Retinal pigment epithelial cell (primary cell): ENCODE measurements around the gene APCDD1.

Experiments
- DNase-seq: peaks from one replicate; pipeline ENCODE4 v3.0.0-alpha.2; 2010; ENCODE audit warnings: low read depth
- H3K4me3 ChIP-seq: 2 replicates; pipeline ENCODE4 v1.5.1; 2011; ENCODE audit warnings: mild to moderate bottlenecking, low read length, control low read depth, moderate library complexity
- TF ChIP-seq, protein P1 (sequence below): conservative IDR thresholded peaks from 2 replicates; pipeline ENCODE4 v1.5.1; 2011; ENCODE audit warnings: low read depth, low read length, control low read depth, inconsistent platforms

Gene APCDD1

DNA sequence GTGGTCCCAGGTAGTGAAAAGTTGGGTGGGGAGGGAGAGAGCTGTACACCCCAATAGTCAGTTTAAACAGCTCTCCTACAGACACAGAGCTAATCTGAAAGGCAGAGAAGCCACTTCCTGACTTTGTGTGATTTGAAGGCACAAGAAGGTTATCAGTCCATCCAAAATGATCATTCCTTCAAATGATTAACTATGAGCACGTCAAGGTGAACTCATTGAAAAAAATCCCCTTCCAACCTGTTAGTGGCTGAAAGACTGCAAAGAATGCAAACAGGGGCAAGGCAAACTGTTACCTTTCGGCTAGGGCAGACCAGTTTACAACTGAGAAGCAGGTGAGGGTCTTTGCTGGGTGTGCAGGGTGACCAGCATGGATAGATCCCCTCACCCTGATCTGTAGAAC lies 22.8 kb upstream of the APCDD1 start:
- TF ChIP-seq, protein P1, sequence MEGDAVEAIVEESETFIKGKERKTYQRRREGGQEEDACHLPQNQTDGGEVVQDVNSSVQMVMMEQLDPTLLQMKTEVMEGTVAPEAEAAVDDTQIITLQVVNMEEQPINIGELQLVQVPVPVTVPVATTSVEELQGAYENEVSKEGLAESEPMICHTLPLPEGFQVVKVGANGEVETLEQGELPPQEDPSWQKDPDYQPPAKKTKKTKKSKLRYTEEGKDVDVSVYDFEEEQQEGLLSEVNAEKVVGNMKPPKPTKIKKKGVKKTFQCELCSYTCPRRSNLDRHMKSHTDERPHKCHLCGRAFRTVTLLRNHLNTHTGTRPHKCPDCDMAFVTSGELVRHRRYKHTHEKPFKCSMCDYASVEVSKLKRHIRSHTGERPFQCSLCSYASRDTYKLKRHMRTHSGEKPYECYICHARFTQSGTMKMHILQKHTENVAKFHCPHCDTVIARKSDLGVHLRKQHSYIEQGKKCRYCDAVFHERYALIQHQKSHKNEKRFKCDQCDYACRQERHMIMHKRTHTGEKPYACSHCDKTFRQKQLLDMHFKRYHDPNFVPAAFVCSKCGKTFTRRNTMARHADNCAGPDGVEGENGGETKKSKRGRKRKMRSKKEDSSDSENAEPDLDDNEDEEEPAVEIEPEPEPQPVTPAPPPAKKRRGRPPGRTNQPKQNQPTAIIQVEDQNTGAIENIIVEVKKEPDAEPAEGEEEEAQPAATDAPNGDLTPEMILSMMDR: no peak
- no peak for DNase-seq
- no peak overlapping the region for H3K4me3 ChIP-seq

GRCh38 chr18:10432781-10433180 lies 21.7 kb upstream of the APCDD1 start:
- H3K4me3 ChIP-seq: no peak overlapping the region
- DNase-seq: no peak
- TF ChIP-seq, protein P1: no peak

DNA sequence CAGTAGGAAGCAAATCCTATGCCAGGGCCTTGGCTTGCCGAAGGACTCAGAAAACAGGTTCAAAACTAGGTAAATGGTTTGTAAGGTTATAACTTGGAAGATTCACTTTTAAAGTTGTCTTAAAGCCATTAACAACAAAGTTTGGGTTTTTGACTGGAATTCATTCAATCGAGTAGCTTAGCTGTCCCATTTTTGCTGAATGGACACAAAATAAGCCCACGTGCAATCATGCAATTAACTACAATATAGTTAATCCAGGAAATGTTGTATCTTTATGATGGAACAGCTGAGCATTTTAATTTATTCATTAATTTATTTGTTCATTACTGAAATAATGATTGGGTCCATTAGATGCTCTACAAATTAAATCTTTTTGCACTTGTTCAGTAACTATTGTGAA lies 18.3 kb upstream of the APCDD1 start:
- no peak overlapping the region for H3K4me3 ChIP-seq
- DNase-seq: no peak
- TF ChIP-seq, protein P1: no peak

GRCh38 chr18:10437837-10438236 lies 16.6 kb upstream of the APCDD1 start:
- no peak overlapping the region for H3K4me3 ChIP-seq

DNA sequence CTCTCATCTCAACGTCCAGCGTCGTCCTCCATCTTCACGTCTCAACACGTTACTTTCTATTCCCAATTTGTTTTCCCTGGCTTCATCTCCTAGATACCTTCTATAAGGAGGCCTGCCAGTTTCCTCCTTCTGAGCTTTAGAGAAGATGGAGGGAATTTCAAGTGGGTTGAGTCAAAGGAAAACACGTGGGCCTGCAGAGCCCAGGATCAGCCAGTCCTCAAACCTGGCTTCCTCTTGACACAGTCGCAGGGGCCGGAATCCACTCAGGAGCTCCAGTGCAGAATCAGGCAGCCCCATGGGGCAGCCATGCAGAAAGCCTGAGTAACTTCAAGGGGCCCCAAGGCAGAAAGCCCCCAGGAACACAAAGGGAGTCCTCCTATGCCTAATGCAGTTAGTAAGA lies 14.5 kb upstream of the APCDD1 start:
- no peak for DNase-seq
- TF ChIP-seq, protein P1: no peak
- no peak overlapping the region for H3K4me3 ChIP-seq

More at GRCh38 chr18:10437837-10438236, 16.6 kb upstream of the APCDD1 start:
- no peak for DNase-seq
- TF ChIP-seq, protein P1: no peak

DNA sequence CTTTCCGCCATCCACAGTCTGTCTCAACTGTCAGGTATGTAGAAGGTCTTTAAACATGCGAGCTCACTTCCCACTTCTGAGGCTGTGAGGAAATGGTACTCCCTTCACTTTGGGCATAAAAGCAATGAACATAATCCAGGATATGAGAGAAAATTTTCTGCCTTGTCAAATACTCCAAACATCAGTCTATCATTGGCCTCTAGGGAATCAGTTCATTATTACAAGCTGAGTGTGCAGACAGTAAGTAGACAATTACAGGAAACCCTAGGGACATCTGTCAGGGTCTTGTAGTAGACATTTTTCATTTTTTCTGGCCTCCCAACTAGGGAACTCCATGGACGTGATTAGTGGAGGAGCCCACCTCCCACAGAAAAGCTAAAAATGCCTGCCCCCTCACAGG lies 13.6 kb upstream of the APCDD1 start:
- TF ChIP-seq, protein P1: no peak
- no peak overlapping the region for H3K4me3 ChIP-seq
- no peak for DNase-seq

DNA sequence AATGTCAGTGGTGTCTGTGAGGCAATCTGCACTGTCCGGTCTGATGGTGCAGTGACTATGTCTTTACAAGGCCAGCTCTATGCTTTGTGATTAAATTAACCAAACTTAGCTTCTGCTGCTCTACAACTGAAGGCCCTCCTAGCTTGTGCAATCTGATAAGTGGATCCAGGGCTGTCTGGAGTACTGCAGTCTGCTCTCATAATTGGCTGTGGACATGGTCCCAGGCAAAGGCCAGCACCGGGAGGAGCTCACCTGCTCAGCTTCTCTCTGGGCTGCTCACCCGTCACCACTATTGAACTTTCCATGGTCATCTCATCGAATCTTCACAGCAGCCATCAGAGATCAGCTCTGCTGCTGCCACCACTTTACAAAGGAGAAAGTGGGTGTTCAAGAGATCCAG lies 13.0 kb upstream of the APCDD1 start:
- H3K4me3 ChIP-seq: no peak overlapping the region
- TF ChIP-seq, protein P1: no peak
- DNase-seq: no peak
